ENCODE data around the gene SPOCK2.

GRCh38 chr10:72116372-72116771 is 28.0 kb upstream of the SPOCK2 start:
- TF ChIP-seq, protein P1, sequence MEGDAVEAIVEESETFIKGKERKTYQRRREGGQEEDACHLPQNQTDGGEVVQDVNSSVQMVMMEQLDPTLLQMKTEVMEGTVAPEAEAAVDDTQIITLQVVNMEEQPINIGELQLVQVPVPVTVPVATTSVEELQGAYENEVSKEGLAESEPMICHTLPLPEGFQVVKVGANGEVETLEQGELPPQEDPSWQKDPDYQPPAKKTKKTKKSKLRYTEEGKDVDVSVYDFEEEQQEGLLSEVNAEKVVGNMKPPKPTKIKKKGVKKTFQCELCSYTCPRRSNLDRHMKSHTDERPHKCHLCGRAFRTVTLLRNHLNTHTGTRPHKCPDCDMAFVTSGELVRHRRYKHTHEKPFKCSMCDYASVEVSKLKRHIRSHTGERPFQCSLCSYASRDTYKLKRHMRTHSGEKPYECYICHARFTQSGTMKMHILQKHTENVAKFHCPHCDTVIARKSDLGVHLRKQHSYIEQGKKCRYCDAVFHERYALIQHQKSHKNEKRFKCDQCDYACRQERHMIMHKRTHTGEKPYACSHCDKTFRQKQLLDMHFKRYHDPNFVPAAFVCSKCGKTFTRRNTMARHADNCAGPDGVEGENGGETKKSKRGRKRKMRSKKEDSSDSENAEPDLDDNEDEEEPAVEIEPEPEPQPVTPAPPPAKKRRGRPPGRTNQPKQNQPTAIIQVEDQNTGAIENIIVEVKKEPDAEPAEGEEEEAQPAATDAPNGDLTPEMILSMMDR (conservative IDR thresholded peaks at IDR 0.05; ENCODE audit: low read length), result no peak
- no peak for TF ChIP-seq EZH2phosphoT487 (IDR thresholded peaks at IDR 0.05; ENCODE audit: borderline replicate concordance, low read depth, low read length)

Data from OCI-LY7 (cell line).